Renal cortex interstitium (tissue), 11 donors: ENCODE measurements around the gene HID1. TPM values are rescaled to one million over a fixed set of nuclear protein-coding genes. Genes with fewer than 3 reads are reported as not detected.

Experiments used
- DNase-seq, 11 donors: peaks; one replicate each; pipeline ENCODE4 v3.0.0-alpha.2; 2013; ENCODE audit warnings: low read depth in 9 of 11, low spot score in 4 of 11; ENCODE audit errors: extremely low read depth in 1 of 11
- polyA plus RNA-seq, 3 donors: library from polyadenylated mRNA; unstranded; fragments of 120-200 nt; gene quantifications; one replicate each; pipeline ENCODE4 v1.2.1, GENCODE V29; 2013; ENCODE audit not compliant: insufficient read length in 3 of 3

HID1 gene
- polyA plus RNA-seq, 3 donors = 9.2 to 16.8 (median 13.8) TPM

- DNase-seq = no peak
Observed at GRCh38 chr17:74954115-74954514, 18.4 kb downstream of the HID1 start.

GRCh38 chr17:74953134-74953687, 19.3 kb downstream of the HID1 start:
- no peak for DNase-seq

GRCh38 chr17:74952431-74953133, 20.0 kb downstream of the HID1 start:
- DNase-seq = no peak

GRCh38 chr17:74951680-74952421, 20.7 kb downstream of the HID1 start:
- DNase-seq = no peak

- no peak for DNase-seq
Observed at GRCh38 chr17:74951065-74951464, 21.5 kb downstream of the HID1 start.

- DNase-seq = no peak
Observed at GRCh38 chr17:74950207-74950606, 22.4 kb downstream of the HID1 start.

- DNase-seq = no peak
Observed at GRCh38 chr17:74949455-74950115, 23.0 kb downstream of the HID1 start.

GRCh38 chr17:74947041-74947754, 25.4 kb downstream of the HID1 start:
- no peak for DNase-seq

- no peak for DNase-seq
Observed at GRCh38 chr17:74946641-74947040, 25.9 kb downstream of the HID1 start.

- DNase-seq = no peak
Observed at GRCh38 chr17:74945543-74945942, 27.0 kb downstream of the HID1 start.

GRCh38 chr17:74943808-74944522, 28.6 kb downstream of the HID1 start:
- no peak for DNase-seq

GRCh38 chr17:74941128-74941725, 31.3 kb downstream of the HID1 start:
- no peak for DNase-seq

- DNase-seq = no peak
Observed at GRCh38 chr17:74939534-74939933, 33.0 kb downstream of the HID1 start.

GRCh38 chr17:74938194-74938950, 34.2 kb downstream of the HID1 start:
- DNase-seq = no peak

GRCh38 chr17:74937064-74938051, 35.2 kb downstream of the HID1 start:
- no peak for DNase-seq

GRCh38 chr17:74936470-74936799, 36.1 kb downstream of the HID1 start:
- DNase-seq = no peak
